Prostate gland (tissue), 2 donors: Measurements from ENCODE around the gene FAM72D.
"Not testable (repeated sequence)": the region's sequence is repeated elsewhere in the genome, so short reads cannot be mapped to it uniquely, and the experiment has no call there.

Experiments used
- CTCF ChIP-seq, 4 experiments: fragments of 200-600 bp in 2 of 4; fragments of 450-650 bp in 2 of 4; sonication (generic) in 2 of 4; IDR thresholded peaks; 1 replicate in 3 of 4; 2 replicates in 1 of 4; pipeline ENCODE4 v1.5.1; 2016 to 2019; ENCODE audit warnings: antibody characterized with exemption in 4 of 4, mild to moderate bottlenecking in 2 of 4, moderate library complexity in 2 of 4
- POLR2A ChIP-seq: fragments of 450-650 bp; IDR thresholded peaks from one replicate; pipeline ENCODE4 v1.6.1; 2016; ENCODE audit warnings: antibody characterized with exemption, mild to moderate bottlenecking
- POLR2AphosphoS5 ChIP-seq: sonication (generic); formaldehyde crosslinking; IDR thresholded peaks from one replicate; pipeline ENCODE4 v1.6.1; 2017; ENCODE audit warnings: antibody characterized with exemption

GRCh38 chr1:145066486-145066885 is 29.3 kb upstream of the FAM72D start:
- not testable (repeated sequence) for TF ChIP-seq CTCF (IDR thresholded peaks at IDR 0.05); POLR2A; POLR2AphosphoS5
